Thoracic aorta (tissue), 2 donors: ENCODE data around the gene TPSAB1. TPM values are rescaled to one million over a fixed set of nuclear protein-coding genes. Genes with fewer than 3 reads are reported as not detected.

Experiments
- ATAC-seq: fragments of 150-250 bp; one replicate; pipeline ENCODE4 v1.8.0; 2017; ENCODE audit warnings: low read depth; ENCODE audit not compliant: insufficient number of reproducible peaks, low FRiP score
- DNase-seq: peaks from one replicate; pipeline ENCODE4 v3.0.0-alpha.2; 2020; ENCODE audit warnings: low spot score
- H3K27ac ChIP-seq, 2 donors: fragments of 200-600 bp; sonication (generic); 1 replicate in 1 of 2; 2 replicates in 1 of 2; pipeline ENCODE4 v1.5.1; 2016; ENCODE audit warnings: mild to moderate bottlenecking in 2 of 2, moderate library complexity in 2 of 2
- H3K27me3 ChIP-seq: fragments of 200-600 bp; sonication (generic); replicated peaks from 2 replicates; pipeline ENCODE4 v1.6.0; 2016; ENCODE audit warnings: mild to moderate bottlenecking; ENCODE audit not compliant: insufficient read depth
- H3K36me3 ChIP-seq: fragments of 200-600 bp; sonication (generic); one replicate; pipeline ENCODE4 v1.5.1; 2016
- H3K4me1 ChIP-seq, 2 donors: fragments of 200-600 bp; sonication (generic); 1 replicate in 1 of 2; 2 replicates in 1 of 2; pipeline versions ENCODE4 v1.5.1 to v1.6.0; 2016; ENCODE audit warnings: low read depth in 2 of 2, mild to moderate bottlenecking in 1 of 2; ENCODE audit not compliant: control insufficient read depth in 1 of 2
- H3K4me3 ChIP-seq: fragments of 200-600 bp; sonication (generic); 2 replicates; pipeline ENCODE4 v1.5.1; 2016; ENCODE audit warnings: mild to moderate bottlenecking
- H3K9me3 ChIP-seq: fragments of 200-600 bp; sonication (generic); 2 replicates; pipeline ENCODE4 v1.5.1; 2016
- total RNA-seq, 2 donors: library from RNA; depleted of rRNA; stranded (reverse); fragments of >200 nt; gene quantifications; one replicate each; pipeline versions ENCODE4 v1.1.0 to v1.2.3, GENCODE V29; 2016
- TF ChIP-seq, protein P1 (sequence below): fragments of 200-600 bp; sonication (generic); IDR thresholded peaks from one replicate; pipeline ENCODE4 v1.5.1; 2019; ENCODE audit warnings: antibody characterized with exemption

Gene TPSAB1
- total RNA-seq, 2 donors from 2014 or later, result 26.0 to 164 TPM

DNA sequence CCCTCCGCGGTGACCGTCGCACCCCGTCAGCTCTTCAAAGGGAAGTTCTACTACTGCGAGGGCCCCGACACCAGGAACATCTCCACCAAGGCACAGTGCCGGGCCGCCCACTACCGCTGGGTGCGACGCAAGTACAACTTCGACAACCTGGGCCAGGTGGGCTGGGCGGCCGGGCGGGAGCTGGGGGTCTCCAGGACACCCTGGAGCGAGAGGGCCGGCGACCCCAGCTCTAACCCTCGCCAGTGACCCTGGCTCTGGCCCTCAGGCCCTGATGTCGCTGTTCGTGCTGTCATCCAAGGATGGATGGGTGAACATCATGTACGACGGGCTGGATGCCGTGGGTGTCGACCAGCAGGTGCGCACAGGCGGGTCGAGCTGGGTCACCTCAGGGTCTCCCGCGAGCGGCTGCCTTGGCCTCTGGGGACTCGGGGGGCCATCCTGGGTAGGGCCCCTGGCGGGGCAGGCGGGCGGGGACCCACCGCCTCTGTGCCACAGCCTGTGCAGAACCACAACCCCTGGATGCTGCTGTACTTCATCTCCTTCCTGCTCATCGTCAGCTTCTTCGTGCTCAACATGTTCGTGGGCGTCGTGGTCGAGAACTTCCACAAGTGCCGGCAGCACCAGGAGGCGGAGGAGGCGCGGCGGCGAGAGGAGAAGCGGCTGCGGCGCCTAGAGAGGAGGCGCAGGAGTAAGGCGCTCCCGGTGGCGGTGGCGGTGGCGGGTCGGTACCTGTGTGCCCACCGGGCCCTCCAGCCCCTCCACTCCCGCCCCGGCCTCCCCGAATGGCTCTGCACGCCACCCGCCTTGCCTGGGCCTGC is 28.8 kb upstream of the TPSAB1 start:
- no peaks in the 10 kb centered on the region for H3K27me3 ChIP-seq
- H3K9me3 ChIP-seq, result no peaks in the 10 kb centered on the region
- H3K36me3 ChIP-seq, result no peaks in the 10 kb centered on the region
- no peak for ATAC-seq
- TF ChIP-seq, protein P1, sequence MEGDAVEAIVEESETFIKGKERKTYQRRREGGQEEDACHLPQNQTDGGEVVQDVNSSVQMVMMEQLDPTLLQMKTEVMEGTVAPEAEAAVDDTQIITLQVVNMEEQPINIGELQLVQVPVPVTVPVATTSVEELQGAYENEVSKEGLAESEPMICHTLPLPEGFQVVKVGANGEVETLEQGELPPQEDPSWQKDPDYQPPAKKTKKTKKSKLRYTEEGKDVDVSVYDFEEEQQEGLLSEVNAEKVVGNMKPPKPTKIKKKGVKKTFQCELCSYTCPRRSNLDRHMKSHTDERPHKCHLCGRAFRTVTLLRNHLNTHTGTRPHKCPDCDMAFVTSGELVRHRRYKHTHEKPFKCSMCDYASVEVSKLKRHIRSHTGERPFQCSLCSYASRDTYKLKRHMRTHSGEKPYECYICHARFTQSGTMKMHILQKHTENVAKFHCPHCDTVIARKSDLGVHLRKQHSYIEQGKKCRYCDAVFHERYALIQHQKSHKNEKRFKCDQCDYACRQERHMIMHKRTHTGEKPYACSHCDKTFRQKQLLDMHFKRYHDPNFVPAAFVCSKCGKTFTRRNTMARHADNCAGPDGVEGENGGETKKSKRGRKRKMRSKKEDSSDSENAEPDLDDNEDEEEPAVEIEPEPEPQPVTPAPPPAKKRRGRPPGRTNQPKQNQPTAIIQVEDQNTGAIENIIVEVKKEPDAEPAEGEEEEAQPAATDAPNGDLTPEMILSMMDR, result no peak
- H3K4me1 ChIP-seq, result no peaks in the 10 kb centered on the region
- no peak overlapping the region for H3K27ac ChIP-seq
- no peak for DNase-seq
- H3K4me3 ChIP-seq, result no peak overlapping the region

DNA sequence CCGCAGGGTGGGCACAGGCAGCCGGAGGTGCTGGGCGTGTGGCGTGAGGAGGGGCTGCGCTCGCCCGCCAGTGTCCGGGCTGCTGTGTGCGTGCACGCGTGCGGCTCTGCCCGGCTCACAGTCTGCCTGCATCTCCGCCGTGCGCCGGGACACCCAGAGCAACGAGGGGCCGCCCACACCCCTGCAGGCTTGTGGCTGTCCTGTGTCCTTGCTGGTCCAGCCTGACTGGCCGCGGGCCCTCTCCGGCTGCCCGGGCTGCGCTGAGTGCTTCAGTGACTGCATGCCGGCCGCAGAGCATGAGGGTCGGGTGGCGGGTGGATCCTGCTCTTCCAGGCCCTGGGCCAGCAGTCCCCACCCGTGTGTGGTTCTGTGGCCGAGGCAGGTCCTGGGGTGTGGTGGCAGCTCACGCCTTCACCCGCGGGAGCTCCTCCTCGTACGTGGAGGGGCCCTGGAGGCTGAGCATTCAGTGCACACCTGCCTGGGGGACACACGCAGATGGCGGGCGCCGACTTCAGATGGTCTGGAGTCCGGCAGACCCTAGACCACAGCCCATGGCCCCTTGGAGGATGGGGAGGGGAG is 27.8 kb upstream of the TPSAB1 start:
- TF ChIP-seq, protein P1, result no peak
- Histone ChIP-seq H3K27ac (no peak overlapping the region), H3K9me3 (no peaks in the 10 kb centered on the region), H3K4me3 (no peak overlapping the region), H3K4me1 (no peaks in the 10 kb centered on the region), H3K36me3 (no peaks in the 10 kb centered on the region), H3K27me3 (no peaks in the 10 kb centered on the region)
- ATAC-seq (no peak), DNase-seq (no peak)

DNA sequence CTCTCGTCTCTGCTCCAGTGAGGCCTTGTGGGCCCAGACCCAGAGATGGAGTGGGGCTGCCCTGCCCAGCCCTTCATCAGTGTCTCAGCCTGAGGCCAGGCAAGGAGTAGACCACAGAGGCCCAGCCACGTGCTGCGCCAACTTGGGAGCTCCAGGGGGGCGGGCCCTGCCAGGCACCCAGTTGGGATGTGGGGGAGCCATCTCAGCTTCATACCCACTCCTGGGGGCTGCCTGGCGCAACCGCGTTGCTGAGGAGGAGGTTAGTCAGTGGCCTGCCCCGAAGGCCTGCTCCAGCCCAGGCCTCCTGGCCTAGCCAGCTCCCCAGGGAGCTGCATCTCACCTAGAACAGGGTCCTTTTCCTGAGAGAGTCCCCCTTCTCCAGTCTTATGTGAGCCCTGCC is 27.3 kb upstream of the TPSAB1 start:
- TF ChIP-seq, protein P1, result no peak
- H3K27me3 ChIP-seq, result no peaks in the 10 kb centered on the region
- H3K9me3 ChIP-seq, result no peaks in the 10 kb centered on the region
- H3K4me3 ChIP-seq, result no peak overlapping the region
- ATAC-seq, result no peak
- H3K27ac ChIP-seq, result no peak overlapping the region
- H3K36me3 ChIP-seq, result no peaks in the 10 kb centered on the region
- no peaks in the 10 kb centered on the region for H3K4me1 ChIP-seq
- DNase-seq, result no peak

DNA sequence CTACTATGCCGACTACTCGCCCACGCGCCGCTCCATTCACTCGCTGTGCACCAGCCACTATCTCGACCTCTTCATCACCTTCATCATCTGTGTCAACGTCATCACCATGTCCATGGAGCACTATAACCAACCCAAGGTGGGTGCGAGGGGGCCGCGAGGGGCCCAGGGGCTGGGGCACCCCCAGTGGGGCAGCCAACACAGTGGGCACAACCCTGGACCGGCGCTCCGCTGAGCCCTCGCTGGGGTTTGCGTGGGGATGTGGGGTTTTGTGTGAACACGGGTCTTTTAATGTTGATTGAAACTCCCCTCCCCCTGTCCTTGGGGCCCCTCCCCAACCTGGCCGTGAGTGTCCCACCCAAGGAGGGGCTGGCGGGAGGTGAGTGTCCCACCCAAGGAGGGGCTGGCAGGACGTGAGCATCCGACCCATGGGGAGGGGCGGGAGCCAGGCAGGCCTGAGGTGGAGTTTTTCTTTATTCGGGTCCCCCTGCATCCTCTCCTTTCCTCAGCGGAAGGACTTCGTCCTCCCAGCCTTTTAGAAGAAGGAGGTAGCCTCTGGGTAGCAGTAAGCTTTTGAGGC is 26.6 kb upstream of the TPSAB1 start:
- no peak for DNase-seq
- Histone ChIP-seq H3K36me3 (no peaks in the 10 kb centered on the region), H3K27ac (no peak overlapping the region)

DNA sequence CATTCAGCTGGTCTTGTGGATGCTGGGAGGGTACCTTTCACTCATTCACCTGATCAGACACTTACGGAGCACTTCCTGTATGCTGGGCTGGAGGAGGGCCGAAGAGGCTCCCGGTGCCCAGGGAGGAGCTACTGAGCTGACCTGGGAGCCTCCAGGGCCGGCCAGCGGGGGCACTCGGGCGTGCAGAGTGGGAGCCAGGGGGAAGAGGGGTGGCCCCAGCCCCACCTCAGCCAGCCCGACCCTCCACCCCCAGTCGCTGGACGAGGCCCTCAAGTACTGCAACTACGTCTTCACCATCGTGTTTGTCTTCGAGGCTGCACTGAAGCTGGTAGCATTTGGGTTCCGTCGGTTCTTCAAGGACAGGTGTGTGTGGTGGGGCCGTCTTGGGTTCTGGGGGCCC is 25.8 kb upstream of the TPSAB1 start:
- ATAC-seq (no peak), DNase-seq (no peak)
- H3K27ac ChIP-seq, result no peak overlapping the region
- TF ChIP-seq, protein P1, result no peak
- H3K4me1 ChIP-seq, result no peaks in the 10 kb centered on the region
- H3K9me3 ChIP-seq, result no peaks in the 10 kb centered on the region
- H3K4me3 ChIP-seq, result no peak overlapping the region
- H3K36me3 ChIP-seq, result no peaks in the 10 kb centered on the region
- no peaks in the 10 kb centered on the region for H3K27me3 ChIP-seq

More for the DNA sequence above, 26.6 kb upstream of the TPSAB1 start:
- ATAC-seq, result no peak
- Histone ChIP-seq H3K27me3 (no peaks in the 10 kb centered on the region), H3K4me3 (no peak overlapping the region), H3K4me1 (no peaks in the 10 kb centered on the region), H3K9me3 (no peaks in the 10 kb centered on the region)
- TF ChIP-seq, protein P1, result no peak
